Measurements from ENCODE around the gene LGI2.

LGI2 gene

GRCh38 chr4:24993551-24994080, 37.1 kb downstream of the LGI2 start:
- no peak for DNase-seq (ENCODE audit: low spot score)

- no peak for DNase-seq (ENCODE audit: low spot score)
Observed at GRCh38 chr4:24992968-24993367, 37.8 kb downstream of the LGI2 start.

GRCh38 chr4:24991015-24991414, 39.7 kb downstream of the LGI2 start:
- no peak for DNase-seq (ENCODE audit: low spot score)

- no peak for DNase-seq (ENCODE audit: low spot score)
Observed at GRCh38 chr4:24989327-24989726, 41.4 kb downstream of the LGI2 start.

- no peak for DNase-seq (ENCODE audit: low spot score)
Observed at GRCh38 chr4:24988776-24989175, 42.0 kb downstream of the LGI2 start.

- DNase-seq (ENCODE audit: low spot score) = no peak
Observed at GRCh38 chr4:24984602-24985532, 45.9 kb downstream of the LGI2 start.

GRCh38 chr4:24980740-24981139, 50.0 kb downstream of the LGI2 start:
- DNase-seq (ENCODE audit: low spot score) = no peak

GRCh38 chr4:24980064-24980690, 50.6 kb downstream of the LGI2 start:
- peak; percentile 66 for DNase-seq (ENCODE audit: low spot score)

- DNase-seq (ENCODE audit: low spot score) = no peak
Observed at GRCh38 chr4:24979554-24979953, 51.2 kb downstream of the LGI2 start.

- no peak for DNase-seq (ENCODE audit: low spot score)
Observed at GRCh38 chr4:24978291-24979075, 52.3 kb downstream of the LGI2 start.

GRCh38 chr4:24975510-24975909, 55.2 kb downstream of the LGI2 start:
- DNase-seq (ENCODE audit: low spot score) = no peak

- no peak for DNase-seq (ENCODE audit: low spot score)
Observed at GRCh38 chr4:24973747-24974601, 56.8 kb downstream of the LGI2 start.

- no peak for DNase-seq (ENCODE audit: low spot score)
Observed at GRCh38 chr4:24973404-24973746, 57.4 kb downstream of the LGI2 start.

- DNase-seq (ENCODE audit: low spot score) = no peak
Observed at GRCh38 chr4:24971192-24971591, 59.6 kb downstream of the LGI2 start.

- no peak for DNase-seq (ENCODE audit: low spot score)
Observed at GRCh38 chr4:24970635-24971034, 60.1 kb downstream of the LGI2 start.

GRCh38 chr4:24970191-24970590, 60.6 kb downstream of the LGI2 start:
- no peak for DNase-seq (ENCODE audit: low spot score)

GRCh38 chr4:24969486-24969885, 61.3 kb downstream of the LGI2 start:
- no peak for DNase-seq (ENCODE audit: low spot score)

- no peak for DNase-seq (ENCODE audit: low spot score)
Observed at GRCh38 chr4:24968992-24969391, 61.8 kb downstream of the LGI2 start.

- no peak for DNase-seq (ENCODE audit: low spot score)
Observed at GRCh38 chr4:24968278-24968677, 62.5 kb downstream of the LGI2 start.

GRCh38 chr4:24967346-24967745, 63.4 kb downstream of the LGI2 start:
- no peak for DNase-seq (ENCODE audit: low spot score)

- no peak for DNase-seq (ENCODE audit: low spot score)
Observed at GRCh38 chr4:24966076-24966475, 64.7 kb downstream of the LGI2 start.

GRCh38 chr4:24965627-24966026, 65.1 kb downstream of the LGI2 start:
- DNase-seq (ENCODE audit: low spot score) = no peak

Measured in activated CD4-positive, alpha-beta T cell treated with anti-CD3 and anti-CD28 coated beads, Interleukin-2, Interleukin-4, amounts not matched to agents 100 ng/mL and 50 ng/mL, durations not matched to agents 16 hours and 8 hours (primary cell).